GM12878 (cell line): ENCODE measurements around the gene RANBP17.
"Not testable (repeated sequence)": the region's sequence is repeated elsewhere in the genome, so short reads cannot be mapped to it uniquely, and the experiment has no call there.

Experiments
- CEBPB ChIP-seq, 2 experiments: fragments of 150-350 bp in 1 of 2; IDR thresholded peaks; 2 replicates each; pipeline ENCODE4 v1.6.1; 2012 to 2014; ENCODE audit warnings: low read depth in 2 of 2, low read length in 2 of 2, borderline replicate concordance in 1 of 2, inconsistent platforms in 1 of 2
- CHD2 ChIP-seq: IDR thresholded peaks from 2 replicates; pipeline ENCODE4 v1.6.1; 2011; ENCODE audit warnings: low read depth, low read length, improper control_type of control experiment, borderline replicate concordance
- CTCF ChIP-seq, 3 experiments: IDR thresholded peaks in 2 of 3; conservative IDR thresholded peaks in 1 of 3; 2 replicates each; pipeline ENCODE4 v1.5.1; 2011; ENCODE audit warnings: low read depth in 3 of 3, low read length in 3 of 3, mild to moderate bottlenecking in 3 of 3, control low read depth in 2 of 3, moderate library complexity in 2 of 3, inconsistent platforms in 1 of 3, mixed read lengths in 1 of 3; ENCODE audit not compliant: control insufficient read depth in 2 of 3, insufficient read depth in 1 of 3; ENCODE audit errors: extremely low read depth in 1 of 3
- EP300 ChIP-seq, 2 experiments: fragments of 150-350 bp in 1 of 2; IDR thresholded peaks; 2 replicates each; pipeline ENCODE4 v1.6.1; 2011 to 2012; ENCODE audit warnings: low read depth in 2 of 2, low read length in 2 of 2, borderline replicate concordance in 1 of 2, improper control_type of control experiment in 1 of 2, inconsistent platforms in 1 of 2; ENCODE audit not compliant: control insufficient read depth in 1 of 2
- EZH2 ChIP-seq: IDR thresholded peaks from 2 replicates; pipeline ENCODE4 v1.6.1; 2012; ENCODE audit warnings: low read depth, mild to moderate bottlenecking, control low read depth, inconsistent platforms, low read length, borderline replicate concordance; ENCODE audit not compliant: control insufficient read depth
- GATAD2B ChIP-seq: fragments of 450-650 bp; conservative IDR thresholded peaks from 2 replicates; pipeline ENCODE4 v1.6.1; 2017; ENCODE audit warnings: low read depth, mild to moderate bottlenecking, moderate library complexity
- KAT2A ChIP-seq: conservative IDR thresholded peaks from 2 replicates; pipeline ENCODE4 v1.6.1; 2011; ENCODE audit warnings: low read depth, low read length; ENCODE audit not compliant: control insufficient read depth
- ZBTB11 ChIP-seq: fragments of 450-650 bp; formaldehyde crosslinking; IDR thresholded peaks from 2 replicates; pipeline ENCODE4 v1.5.0; 2022; ENCODE audit warnings: mild to moderate bottlenecking, missing genetic modification characterization
- TF ChIP-seq, protein P1 (sequence below): IDR thresholded peaks from 2 replicates; pipeline ENCODE4 v1.6.1; 2011; ENCODE audit warnings: borderline replicate concordance, low read depth, mild to moderate bottlenecking, moderate library complexity, low read length; ENCODE audit not compliant: insufficient read depth, poor library complexity, severe bottlenecking
- TF ChIP-seq, protein P2 (sequence below): IDR thresholded peaks from 2 replicates; pipeline ENCODE4 v1.6.1; 2012; ENCODE audit warnings: mild to moderate bottlenecking, low read depth, low read length

GRCh38 chr5:170870390-170870789, 8.6 kb downstream of the RANBP17 start:
- TF ChIP-seq KAT2A; GATAD2B; CTCF (IDR thresholded peaks at IDR 0.05 in 2 of 3, conservative IDR thresholded peaks at IDR 0.05 in 1 of 3; ENCODE audit: control insufficient read depth in 2 of 3, extremely low read depth in 1 of 3, insufficient read depth in 1 of 3, low read depth in 3 of 3, low read length in 3 of 3); EZH2; CEBPB (IDR thresholded peaks at IDR 0.05; ENCODE audit: borderline replicate concordance in 1 of 2, low read depth in 2 of 2, low read length in 2 of 2); CHD2; ZBTB11 (CRISPR knock-in tag); EP300 (IDR thresholded peaks at IDR 0.05; ENCODE audit: borderline replicate concordance in 1 of 2, control insufficient read depth in 1 of 2, low read depth in 2 of 2, low read length in 2 of 2): not testable (repeated sequence)
- TF ChIP-seq, protein P1, sequence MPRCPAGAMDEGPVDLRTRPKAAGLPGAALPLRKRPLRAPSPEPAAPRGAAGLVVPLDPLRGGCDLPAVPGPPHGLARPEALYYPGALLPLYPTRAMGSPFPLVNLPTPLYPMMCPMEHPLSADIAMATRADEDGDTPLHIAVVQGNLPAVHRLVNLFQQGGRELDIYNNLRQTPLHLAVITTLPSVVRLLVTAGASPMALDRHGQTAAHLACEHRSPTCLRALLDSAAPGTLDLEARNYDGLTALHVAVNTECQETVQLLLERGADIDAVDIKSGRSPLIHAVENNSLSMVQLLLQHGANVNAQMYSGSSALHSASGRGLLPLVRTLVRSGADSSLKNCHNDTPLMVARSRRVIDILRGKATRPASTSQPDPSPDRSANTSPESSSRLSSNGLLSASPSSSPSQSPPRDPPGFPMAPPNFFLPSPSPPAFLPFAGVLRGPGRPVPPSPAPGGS, result not testable (repeated sequence)
- TF ChIP-seq, protein P2, sequence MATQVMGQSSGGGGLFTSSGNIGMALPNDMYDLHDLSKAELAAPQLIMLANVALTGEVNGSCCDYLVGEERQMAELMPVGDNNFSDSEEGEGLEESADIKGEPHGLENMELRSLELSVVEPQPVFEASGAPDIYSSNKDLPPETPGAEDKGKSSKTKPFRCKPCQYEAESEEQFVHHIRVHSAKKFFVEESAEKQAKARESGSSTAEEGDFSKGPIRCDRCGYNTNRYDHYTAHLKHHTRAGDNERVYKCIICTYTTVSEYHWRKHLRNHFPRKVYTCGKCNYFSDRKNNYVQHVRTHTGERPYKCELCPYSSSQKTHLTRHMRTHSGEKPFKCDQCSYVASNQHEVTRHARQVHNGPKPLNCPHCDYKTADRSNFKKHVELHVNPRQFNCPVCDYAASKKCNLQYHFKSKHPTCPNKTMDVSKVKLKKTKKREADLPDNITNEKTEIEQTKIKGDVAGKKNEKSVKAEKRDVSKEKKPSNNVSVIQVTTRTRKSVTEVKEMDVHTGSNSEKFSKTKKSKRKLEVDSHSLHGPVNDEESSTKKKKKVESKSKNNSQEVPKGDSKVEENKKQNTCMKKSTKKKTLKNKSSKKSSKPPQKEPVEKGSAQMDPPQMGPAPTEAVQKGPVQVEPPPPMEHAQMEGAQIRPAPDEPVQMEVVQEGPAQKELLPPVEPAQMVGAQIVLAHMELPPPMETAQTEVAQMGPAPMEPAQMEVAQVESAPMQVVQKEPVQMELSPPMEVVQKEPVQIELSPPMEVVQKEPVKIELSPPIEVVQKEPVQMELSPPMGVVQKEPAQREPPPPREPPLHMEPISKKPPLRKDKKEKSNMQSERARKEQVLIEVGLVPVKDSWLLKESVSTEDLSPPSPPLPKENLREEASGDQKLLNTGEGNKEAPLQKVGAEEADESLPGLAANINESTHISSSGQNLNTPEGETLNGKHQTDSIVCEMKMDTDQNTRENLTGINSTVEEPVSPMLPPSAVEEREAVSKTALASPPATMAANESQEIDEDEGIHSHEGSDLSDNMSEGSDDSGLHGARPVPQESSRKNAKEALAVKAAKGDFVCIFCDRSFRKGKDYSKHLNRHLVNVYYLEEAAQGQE, result not testable (repeated sequence)
